Stimulated activated CD8-positive, alpha-beta memory T cell treated with anti-CD3 and anti-CD28 coated beads, Interleukin-4, amount 100 ng/mL, for 4 hours (primary cell): Measurements from ENCODE around the gene GAGE12J.
"Not testable (repeated sequence)": the region's sequence is repeated elsewhere in the genome, so short reads cannot be mapped to it uniquely, and the experiment has no call there.

Source experiments
- DNase-seq, 2 donors: peaks; one replicate each; pipeline ENCODE4 v3.0.0-alpha.2; 2020; ENCODE audit warnings: low read depth in 2 of 2, low spot score in 1 of 2

GAGE12J gene

DNA sequence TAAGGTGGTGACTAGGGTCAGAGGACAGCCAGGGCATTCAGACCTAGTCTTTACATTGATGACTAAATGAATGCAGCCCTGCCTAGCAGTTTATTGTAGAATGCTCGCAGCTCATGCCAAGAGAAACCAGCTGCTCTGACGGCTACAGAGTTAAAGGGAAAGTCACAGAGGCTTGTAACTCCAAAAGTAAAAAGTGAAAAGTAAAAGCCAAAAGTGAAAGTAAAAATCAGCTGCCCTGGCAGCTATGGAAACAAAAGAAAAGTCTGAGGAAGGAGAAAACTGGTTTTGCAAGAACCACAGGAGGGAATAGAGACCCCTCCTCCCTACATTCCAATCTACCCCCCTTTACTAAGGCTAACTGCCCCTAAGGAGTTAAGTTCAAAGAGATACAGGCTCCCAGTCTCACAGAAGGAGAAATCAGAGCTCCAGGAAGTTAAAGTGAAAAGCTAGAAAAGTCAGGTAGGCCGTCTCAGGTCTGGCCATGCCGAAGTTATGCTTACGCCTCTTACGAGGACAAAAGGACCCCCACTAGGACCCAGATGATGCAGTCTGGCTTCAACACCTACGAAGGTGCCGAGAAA, 12.3 kb upstream of the GAGE12J start:
- no peak for DNase-seq

DNA sequence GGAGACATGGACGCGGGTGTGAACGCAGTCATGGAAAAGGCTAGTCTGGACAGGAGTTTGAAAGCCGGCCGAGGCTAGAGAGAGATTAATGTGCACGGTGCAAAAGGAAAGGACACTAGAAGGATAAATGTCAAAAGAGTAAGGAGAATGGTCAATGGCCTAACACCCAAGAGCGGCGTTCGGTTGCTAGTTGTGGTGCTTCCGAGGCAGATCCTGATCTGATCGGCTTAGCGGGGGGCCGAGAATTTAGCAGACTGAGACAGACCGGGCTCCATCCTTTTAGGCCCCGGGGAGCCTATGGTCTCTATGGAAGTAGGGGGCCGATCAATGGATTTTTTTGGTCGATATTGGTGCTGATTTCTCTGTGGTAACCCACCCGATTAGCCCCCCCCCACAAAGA, 11.5 kb upstream of the GAGE12J start:
- DNase-seq: no peak

DNA sequence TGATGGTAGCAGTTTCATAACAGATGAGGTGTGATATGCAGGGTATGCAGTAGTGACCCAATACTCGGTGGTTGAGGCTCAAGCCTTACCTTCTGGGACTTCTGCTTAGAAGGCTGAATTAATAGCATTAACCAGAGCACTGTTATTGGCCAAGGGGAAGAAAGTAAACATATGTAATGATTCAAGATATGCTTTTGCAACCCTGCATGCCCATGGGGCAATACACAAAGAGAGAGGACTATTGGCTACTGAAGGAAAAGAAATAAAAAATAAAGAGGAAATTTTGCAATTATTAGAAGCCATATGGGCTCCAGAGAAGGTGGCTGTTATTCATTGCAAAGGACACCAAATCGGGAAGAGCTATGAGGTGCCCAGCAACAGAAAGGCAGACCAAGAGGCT, 9.7 kb upstream of the GAGE12J start:
- DNase-seq: no peak

DNA sequence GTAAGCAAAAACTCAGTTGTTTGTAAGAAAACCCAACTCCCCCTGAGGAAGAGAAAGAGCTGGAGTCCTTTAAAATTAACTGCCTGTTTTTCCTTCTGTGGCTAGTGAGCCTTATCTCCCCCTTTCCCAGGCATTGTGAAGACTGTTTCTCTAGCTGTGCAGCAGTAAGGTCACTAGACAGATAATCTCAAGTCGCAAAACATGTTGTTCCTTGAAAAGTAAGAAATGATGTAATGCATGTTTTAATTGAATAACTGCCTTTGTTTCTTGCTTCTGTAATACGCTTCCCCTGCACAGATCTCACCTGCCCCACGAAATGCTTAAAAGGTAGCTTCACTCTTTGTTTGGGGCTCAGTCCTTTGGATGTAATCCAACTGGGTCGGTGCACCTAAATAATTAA, 5.8 kb upstream of the GAGE12J start:
- DNase-seq: no peak

DNA sequence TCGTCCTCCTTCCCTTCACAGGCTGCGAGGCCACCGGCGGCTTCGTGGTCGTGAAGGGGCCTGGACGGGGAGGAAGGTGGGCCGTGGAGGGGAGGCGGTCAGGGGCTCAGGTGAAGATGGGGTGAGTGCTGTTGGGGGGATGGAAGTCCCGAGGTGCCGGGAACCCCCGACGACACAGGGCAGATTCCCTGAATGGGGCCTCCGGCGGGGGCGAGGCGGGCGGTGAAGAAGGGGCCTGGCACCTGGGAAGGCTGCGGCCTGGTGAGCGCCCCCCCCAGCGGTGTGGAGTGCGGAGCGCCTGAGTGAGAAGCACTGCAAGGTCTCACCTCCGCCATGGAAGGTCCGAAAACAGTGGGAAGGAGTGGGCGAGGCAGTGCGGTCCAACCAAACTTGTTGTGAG, 429 bp downstream of the GAGE12J start:
- not testable (repeated sequence) for DNase-seq

DNA sequence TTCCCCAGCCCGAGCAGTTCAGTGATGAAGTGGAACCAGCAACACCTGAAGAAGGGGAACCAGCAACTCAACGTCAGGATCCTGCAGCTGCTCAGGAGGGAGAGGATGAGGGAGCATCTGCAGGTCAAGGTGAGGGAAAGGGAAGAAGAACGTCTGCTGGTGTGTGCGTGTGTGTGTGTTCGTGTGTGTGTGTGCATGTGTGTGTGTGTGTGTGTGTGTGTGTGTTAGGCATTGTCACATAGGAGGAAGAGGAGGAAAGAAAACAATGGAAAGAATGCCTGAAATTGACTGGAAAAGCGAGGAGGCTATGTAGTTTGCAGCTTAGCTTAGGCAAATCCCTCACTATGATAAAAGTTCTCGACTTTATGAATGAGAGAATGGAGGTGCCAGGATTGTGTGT, 1.9 kb downstream of the GAGE12J start:
- not testable (repeated sequence) for DNase-seq

DNA sequence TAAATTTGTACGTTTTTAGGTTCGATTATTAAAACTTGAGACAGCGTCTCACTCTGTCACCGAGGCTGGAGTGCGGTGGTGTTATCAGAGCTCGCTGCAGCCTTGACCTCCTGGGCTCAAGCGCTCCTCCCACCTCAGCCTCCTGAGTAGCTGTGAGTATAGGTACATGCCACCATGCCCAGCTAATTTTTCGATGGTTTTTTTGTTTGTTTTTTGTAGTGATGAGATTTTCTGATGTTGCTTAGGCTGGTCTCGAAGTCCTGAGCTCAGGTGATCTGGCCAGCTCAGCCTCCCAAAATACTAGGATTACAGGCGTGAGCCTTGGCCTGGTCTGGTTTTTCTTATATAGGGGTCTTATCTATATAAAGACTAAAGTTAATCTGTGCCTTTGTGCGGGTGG, 8.6 kb downstream of the GAGE12J start:
- DNase-seq: not testable (repeated sequence)

DNA sequence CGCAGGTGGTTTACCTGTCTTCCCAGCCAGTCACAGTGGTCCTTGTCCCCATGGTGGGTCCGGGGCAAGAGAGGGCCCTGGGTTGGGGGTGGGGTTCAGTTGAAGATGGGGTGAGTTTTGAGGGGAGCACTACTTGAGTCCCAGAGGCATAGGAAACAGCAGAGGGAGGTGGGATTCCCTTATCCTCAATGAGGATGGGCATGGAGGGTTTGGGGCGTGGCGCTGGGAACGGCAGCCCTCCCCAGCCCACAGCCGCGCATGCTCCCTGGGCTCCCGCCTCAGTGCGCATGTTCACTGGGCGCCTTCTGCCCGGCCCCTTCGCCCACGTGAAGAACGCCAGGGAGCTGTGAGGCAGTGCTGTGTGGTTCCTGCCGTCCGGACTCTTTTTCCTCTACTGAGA, 9.4 kb downstream of the GAGE12J start, which contains the start of gene GAGE13:
Gene GAGE13 (plus strand): TSS at position 301 of the 400 bp plus-strand sequence. CDS start 1,156 bp downstream, outside the sequence.
- not testable (repeated sequence) for DNase-seq

DNA sequence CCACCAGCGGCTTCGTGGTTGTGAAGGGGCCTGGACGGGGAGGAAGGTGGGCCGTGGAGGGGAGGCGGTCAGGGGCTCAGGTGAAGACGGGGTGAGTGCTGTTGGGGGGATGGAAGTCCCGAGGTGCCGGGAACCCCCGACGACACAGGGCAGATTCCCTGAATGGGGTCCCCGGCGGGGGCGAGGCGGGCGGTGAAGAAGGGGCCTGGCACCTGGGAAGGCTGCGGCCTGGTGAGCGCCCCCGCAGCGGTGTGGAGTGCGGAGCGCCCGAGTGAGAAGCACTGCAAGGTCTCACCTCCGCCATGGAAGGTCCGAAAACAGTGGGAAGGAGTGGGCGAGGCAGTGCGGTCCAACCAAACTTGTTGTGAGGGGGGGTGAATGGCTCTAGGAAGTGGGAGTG, 10.0 kb downstream of the GAGE12J start:
- DNase-seq: not testable (repeated sequence)

DNA sequence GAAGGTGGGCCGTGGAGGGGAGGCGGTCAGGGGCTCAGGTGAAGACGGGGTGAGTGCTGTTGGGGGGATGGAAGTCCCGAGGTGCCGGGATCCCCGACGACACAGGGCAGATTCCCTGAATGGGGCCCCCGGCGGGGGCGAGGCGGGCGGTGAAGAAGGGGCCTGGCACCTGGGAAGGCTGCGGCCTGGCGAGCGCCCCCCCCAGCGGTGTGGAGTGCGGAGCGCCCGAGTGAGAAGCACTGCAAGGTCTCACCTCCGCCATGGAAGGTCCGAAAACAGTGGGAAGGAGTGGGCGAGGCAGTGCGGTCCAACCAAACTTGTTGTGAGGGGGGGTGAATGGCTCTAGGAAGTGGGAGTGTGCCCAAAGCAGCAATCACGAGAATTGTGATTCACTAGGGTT, 19.6 kb downstream of the GAGE12J start:
- DNase-seq: not testable (repeated sequence)

DNA sequence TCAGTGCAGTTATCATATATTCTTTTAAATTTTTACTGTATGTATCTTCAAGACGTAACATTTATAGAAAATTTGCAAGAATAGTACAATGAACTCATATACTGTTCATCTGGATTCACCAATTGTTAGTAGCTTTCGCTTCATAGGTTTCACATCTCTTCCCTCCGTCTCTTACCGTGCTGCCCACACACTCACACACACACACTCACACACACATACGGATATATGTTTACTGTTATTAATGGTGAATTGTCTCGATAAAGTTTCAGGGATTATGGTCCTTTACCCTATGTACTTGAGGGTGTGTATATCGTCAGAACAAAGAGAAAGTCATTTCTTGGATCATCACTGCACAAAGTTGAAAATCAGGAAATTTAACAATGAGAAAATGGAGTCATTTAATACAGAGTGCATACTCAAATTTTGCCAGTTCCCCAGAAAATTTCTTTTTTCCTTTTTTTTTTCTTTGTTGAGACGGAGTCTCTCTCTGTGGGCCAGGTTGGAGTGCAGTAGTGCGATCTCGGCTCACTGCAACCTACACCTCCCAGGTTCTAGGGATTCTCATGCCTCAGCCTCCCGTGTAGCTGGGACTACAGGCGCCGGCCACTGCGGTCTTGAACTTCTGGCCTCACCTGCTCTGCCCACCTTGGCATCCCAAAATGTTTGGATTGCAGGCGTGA, 22.8 kb downstream of the GAGE12J start:
- not testable (repeated sequence) for DNase-seq

DNA sequence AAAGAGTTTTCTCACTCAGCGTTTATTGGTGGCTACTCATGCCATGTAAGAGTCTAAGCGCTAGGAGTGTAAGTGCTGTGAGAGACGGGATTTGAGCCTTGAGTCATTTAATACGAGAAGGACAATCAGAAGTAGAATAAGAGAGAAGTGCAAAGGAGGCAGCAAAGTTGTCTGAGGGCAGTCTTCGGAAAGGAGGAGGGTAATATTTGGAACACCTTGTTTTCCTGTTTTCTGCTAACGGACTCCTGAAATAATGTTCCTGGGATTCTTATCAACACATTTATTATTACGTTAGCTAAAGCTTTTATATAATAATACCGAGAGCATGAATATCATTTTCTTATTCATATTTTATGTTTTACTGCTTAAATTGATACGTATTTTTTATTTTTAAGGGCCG, 23.6 kb downstream of the GAGE12J start:
- not testable (repeated sequence) for DNase-seq

DNA sequence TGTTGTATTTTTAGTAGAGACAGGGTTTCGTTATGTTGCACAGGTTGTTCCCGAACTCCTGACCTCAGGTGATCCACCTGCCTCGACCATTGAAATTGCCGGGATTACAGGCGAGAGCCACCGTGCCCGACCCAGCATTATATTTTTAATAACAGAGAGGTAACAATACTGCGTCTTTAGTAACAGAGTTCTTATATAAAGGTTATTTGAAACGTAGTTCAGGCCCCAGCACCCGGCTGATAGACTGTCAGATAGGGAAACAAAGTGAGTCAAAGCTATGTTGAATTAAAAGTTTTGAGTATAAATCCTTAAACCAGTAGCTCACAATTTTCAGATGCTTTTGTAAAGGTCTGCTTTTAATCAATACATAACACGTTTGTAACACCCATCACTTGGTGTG, 24.3 kb downstream of the GAGE12J start:
- DNase-seq: not testable (repeated sequence)
